Inflammatory macrophage treated with lipopolysaccharide for 1 hour (primary cell): ENCODE measurements around the gene ERMN.
A peak's percentile ranks its signal among the peaks of the same experiment; 100 is the strongest.
"Not testable (repeated sequence)": the region's sequence is repeated elsewhere in the genome, so short reads cannot be mapped to it uniquely, and the experiment has no call there.

Experiments used
- DNase-seq, 2 donors: peaks; one replicate each; pipeline ENCODE4 v3.0.0-alpha.2; 2020 to 2022

Gene ERMN, protein sequence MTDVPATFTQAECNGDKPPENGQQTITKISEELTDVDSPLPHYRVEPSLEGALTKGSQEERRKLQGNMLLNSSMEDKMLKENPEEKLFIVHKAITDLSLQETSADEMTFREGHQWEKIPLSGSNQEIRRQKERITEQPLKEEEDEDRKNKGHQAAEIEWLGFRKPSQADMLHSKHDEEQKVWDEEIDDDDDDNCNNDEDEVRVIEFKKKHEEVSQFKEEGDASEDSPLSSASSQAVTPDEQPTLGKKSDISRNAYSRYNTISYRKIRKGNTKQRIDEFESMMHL

DNA sequence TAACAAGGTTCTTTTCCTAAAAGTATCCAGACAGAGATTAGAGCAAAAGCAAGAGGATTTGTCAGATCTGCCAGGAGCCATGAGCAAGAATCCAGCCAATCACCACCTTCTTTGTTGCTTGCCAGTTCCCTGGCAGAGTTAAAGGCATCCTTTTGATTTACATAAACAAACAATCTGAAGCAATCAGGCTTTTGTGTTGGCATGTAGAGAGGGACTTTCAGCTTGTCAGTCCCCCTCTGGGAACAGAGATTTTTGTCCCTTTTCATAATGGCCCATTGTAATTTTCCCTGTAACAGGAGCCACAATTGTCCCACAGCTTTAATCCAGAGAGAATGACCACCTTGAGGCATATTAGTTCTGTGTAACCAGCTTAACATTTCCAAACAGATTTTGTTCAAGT, at the start of gene ERMN:
Gene ERMN (minus strand): TSS at position 39 of the 400 bp plus-strand sequence. CDS start 182 bp downstream, outside the sequence.
- DNase-seq = no peak

DNA sequence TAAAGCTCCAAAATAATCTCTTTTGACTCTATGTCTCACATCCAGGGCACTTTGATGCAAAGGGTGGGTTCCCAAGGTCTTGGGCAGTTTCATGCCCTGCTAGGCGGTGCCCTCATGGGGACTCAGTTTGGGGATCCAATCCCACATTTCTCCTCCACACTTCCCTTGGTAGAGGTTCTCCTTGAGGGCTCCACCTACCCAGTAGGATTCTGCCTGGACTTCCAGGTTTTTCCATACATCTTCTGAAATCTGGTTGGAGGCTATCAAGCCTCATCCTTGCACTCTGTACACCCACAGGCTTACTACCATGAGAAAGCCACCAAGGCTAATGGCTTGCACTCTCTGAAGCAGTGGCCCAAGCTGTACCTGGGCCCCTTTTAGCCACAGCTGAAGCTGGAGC, 49.8 kb upstream of the ERMN start:
- DNase-seq = no peak

DNA sequence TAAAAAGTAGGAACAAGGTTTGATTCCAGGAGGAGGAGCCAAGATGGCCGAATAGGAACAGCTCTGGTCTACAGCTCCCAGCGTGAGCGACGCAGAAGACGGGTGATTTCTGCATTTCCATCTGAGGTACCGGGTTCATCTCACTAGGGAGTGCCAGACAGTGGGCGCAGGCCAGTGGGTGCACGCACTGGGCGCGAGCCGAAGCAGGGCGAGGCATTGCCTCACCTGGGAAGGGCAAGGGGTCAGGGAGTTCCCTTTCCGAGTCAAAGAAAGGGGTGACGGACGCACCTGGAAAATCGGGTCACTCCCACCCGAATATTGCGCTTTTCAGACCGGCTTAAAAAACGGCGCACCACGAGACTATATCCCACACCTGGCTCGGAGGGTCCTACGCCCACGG, 42.9 kb upstream of the ERMN start:
- not testable (repeated sequence) for DNase-seq

DNA sequence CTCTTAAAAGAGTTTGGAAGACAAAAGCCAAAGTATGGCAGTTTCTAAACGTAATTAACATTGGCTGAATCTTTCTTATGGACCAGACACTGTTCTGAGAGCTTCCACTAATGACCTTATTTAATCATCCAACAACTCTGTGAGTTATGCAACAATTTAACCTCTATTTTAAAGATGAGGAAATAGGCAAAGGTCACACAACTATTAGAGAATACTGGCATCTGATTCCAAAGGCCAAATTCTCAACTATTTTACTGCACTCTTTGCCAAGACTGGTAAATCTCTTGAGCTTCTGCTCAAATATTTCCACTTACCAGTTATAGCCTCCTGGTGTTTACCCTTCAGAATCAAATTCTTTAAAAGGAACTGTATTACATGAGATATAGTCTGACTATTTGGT, 42.1 kb upstream of the ERMN start:
- no peak for DNase-seq

DNA sequence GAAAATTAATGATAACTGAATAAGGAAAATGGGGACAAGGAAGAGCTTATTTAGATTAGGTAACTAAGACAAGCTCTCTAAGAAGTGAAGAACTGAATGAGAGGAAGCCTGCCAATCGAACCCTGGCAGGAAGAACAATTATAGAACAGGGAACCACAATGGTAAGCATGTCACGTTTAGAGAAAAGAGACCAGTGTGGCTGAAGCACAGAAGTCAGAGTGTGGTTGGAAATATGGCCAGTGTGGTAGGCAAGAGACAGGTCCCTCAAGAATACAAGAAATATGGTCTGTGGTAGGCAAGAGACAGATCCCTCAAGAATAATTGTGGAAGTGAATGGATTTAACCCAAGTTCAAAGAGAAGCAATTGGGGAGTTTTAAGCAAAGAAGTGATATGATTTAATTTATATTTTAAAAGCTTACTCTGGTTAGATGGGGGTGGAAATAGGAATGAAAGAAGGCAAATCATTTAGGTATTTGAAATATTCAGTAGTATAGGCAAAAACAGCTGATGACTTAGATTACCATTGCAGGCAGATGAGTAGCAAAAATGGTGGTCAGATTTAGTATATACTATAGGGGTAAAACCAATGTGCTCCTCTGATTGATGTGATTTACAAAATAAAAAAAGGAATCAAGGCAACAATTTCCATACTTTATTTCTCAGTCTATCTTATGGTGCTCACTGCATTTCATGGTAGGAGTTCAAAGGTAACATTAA, 38.8 kb upstream of the ERMN start:
- DNase-seq = no peak

DNA sequence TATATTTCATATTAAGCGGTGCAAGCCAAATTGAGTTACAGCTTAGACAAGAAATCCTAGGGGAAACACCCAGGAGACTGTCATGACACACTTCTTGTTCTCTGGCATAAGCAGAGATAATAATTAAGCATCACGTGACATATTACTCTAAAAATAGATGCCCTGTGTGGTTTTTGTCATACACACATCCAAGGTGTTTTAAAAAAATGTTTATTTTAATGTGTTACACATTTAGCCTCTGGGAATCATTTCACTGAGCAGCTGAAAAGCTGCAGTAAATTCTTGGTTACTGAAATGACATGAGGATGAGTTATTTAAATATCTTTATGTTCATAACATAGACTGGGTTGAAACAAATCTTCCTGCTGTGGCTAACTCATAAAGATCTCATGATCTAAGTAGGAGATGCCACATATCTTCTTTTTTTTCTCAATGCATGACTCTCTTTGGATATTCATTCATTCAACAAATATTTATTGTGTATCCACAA, 38.0 kb upstream of the ERMN start:
- no peak for DNase-seq

DNA sequence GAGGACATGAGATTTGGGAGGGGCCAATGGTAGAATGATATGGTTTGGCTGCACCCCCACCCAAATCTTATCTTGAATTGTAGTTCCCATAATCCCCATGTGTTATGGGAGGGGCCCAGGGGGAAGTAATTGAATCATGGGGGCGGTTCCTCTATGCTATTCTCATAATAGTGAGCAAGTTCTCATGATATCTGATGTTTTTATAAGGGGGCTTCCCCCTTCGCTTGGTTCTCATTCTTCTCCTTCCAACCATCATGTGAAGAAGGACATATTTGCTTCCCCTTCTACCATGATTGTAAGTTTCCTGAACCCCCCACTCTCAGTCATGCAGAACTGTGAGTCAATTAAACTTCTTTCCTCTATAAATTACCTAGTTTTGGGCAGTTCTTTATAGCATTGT, 37.0 kb upstream of the ERMN start:
- no peak for DNase-seq

DNA sequence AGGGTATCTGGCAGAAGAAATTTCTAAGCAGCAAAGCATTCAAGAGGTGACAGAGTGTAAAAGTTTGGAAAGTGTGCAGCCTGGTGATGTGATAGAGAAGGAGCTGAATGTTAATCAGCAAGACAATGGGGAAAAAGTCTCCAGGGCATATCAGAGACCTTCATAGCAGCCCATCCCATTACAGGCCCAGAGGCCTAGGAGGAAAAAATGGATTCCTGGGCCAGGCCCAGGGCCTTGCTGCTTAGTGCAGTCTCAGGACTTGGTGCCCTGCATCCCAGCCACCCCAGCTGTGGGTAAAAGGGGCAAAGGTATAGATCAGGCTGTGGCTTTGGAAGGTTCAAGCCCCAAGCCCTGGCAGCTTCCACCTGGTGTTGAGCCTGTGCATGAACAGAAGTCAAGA, 35.9 kb upstream of the ERMN start:
- no peak for DNase-seq

DNA sequence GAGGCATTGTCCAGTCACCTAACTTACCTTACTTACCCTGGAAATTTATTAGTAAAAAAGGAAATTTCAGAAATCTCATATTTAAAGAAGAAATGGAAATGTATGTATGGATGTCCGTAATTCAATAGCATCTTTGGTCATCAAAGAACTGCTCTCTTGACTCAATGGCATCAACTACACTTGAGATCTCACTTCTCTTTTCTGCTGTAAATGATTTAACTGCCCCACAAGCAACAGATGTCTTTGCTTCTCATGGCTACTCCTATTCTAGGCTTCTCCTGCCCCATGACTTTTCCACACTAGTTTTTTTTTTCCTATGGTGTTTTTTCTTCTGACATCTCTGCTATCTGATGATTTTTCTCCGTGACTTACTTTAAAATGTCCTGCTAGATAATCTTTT, 34.0 kb upstream of the ERMN start:
- DNase-seq = no peak

DNA sequence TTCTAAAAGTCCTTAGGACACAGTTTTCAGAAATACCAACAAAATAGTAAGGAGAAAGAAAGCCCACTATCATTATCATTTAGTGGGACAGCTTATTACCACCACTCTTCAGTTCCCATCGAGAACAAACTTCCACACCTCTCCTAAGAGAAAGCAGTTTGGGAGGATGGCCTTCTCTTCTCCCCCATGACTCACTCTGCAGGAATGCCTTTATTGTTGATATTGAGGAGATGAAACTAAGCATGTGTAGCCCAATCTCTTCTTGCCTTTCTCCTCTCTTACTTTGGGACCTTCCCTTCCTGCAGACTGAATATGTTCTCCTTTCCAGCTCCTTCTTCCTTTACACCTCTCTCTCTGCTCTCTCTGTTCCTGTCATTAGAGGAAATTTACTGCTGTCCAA, 30.0 kb upstream of the ERMN start:
- no peak for DNase-seq

DNA sequence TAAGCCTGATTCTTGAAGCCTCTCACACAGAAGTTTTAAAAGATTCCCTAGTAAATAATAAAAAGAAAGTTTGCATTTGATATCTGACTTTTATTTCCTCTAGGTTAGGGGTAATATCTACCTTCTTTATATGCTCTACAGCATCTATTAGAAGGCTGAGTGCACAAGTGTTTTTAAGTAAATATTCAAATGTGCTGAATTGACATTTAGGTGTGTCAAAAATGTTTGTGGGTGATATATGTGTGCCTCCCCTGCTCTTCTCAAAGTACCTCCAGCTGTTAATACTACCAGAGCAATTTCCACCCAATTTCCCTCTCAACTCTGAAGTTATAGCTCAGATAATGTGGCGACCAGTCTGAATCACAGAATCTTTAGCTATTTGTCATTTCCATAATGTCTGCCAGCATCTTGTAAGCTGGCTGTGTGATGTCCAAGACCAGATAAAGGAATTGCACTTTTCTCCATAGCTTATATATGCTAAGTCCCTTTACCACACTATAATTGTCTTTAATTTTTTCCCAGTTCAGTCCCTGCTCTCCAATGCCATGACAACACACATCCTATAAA, 24.4 kb upstream of the ERMN start:
- DNase-seq = no peak

DNA sequence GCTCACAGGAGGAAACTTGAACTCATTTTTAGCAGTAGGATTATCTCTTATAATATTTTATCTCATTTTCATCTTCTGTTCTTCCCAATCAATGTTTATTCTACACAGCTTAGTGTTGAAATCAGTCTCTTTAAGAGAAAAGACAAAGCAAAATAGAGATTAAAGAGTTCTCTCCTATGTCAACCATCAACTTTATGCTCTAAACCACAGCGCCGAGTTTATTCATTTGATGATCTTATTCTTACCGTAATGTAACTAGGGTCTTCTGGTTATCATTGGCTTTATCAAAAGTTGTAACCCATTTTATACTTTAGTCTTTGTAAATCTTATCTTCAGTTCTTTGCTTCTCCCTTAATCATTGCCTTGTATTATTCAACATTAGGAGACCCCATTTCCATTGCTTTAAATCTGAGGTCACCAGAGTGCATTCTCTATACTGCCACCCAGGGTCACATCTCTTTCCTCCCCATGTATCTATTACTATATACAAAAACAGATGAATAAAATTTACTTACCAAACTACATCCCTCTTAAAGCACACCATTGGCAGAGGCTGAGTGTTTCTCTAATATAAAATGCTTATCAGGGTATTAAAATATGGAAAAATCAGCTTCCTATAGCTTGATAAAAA, 22.8 kb upstream of the ERMN start:
- DNase-seq = no peak

DNA sequence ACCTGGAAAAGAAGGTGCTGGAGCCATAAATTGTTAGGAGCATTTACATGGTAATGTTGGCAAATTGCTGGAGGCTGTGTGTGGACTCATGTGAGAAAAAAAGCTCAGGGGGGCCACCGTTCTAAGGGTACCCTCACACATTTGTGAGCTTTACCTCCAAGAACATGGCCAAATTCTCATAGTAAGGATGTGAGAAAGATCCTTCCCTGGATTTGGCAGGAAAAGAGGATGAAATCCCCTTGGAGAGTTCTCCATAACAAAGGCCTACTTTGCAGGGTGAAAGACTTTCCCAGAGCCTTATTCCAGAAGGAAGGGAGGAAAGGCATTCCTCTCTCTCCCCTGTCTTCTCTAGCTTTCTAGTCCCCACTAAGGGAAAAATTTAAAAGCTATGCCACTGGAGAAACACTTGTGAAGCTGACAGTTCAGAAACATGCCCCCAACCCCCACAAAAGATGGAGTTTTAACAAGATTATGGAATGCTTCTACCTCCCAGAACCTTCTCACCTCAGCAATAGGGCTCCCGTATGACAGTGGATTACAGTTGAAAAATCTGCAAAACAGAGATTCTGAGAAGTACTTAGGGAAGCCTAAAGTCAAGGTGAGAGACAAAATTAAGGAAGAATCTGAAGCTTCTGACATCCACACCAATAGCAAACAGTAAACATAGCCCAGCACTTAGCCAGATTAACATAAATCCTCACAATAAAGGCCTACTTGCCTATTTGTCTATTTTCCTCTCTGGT, 20.2 kb upstream of the ERMN start:
- DNase-seq = no peak

DNA sequence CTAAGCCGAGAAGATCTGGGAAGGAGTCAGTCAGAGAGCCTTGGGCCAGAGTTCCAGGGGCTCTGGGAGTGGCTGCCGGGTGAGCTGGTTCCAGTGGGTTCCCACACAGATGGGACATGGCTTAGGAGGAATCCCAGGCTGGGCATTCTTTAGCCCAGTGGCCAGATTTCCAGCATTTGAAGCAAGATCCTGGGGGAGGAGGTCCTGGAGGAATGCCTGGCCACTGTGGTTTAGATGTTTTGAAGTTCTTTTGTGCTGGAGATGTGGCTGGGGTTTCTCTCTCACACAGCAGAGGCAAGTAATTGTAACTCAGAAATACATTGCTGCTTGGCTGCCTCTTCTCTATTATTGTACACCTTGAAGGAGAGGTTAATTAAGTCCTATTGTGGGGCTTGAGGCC, 15.8 kb upstream of the ERMN start:
- DNase-seq = not testable (repeated sequence)

DNA sequence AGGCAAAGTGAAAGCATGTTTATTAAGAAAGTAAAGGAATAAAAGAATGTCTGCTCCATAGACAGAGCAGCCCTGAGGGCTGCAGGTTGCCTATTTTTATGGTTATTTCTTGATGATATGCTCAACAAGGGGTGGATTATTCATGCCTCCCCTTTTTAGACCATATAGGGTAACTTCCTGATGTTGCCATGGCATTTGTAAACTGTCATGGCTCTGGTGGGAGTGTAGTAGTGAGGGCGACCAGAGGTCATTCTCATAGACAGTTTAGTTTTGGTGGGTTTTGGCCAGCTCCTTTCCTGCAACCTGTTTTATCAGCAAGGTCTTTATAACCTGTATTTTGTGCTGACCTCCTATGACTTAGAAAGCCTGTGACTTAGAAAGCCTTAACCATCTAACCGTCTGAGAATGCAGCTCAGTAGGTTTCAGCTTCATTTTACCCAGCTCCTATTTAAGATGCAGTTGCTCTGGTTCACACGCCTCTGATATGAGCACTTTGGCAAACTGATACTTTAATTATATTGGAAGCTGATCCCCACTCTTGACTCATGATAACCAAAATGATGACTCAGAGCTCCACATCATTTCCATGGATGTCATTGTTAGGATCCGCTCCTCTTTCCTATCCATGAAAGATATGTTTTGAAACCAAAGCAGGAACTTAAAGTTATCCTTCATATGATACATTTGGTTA, 14.5 kb upstream of the ERMN start:
- DNase-seq = no peak

DNA sequence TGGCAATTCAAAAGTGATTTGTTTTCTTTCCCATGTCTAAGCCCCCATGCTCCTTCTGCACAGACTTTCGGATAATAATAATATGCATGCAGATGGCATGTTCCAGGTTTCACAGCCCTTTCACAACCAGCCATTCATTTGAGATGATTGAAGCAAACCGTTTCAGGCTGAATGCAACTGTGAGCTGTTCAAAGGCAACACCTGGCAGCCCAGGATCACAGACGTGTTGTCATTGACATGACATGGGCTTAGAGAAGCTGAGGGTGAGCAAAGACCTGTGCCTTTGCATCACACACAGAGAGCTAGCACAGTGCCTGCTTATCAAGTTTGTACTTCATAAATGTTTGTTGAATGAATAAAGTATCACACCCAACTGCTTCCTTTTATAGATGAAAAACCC, 12.4 kb upstream of the ERMN start:
- DNase-seq = no peak

DNA sequence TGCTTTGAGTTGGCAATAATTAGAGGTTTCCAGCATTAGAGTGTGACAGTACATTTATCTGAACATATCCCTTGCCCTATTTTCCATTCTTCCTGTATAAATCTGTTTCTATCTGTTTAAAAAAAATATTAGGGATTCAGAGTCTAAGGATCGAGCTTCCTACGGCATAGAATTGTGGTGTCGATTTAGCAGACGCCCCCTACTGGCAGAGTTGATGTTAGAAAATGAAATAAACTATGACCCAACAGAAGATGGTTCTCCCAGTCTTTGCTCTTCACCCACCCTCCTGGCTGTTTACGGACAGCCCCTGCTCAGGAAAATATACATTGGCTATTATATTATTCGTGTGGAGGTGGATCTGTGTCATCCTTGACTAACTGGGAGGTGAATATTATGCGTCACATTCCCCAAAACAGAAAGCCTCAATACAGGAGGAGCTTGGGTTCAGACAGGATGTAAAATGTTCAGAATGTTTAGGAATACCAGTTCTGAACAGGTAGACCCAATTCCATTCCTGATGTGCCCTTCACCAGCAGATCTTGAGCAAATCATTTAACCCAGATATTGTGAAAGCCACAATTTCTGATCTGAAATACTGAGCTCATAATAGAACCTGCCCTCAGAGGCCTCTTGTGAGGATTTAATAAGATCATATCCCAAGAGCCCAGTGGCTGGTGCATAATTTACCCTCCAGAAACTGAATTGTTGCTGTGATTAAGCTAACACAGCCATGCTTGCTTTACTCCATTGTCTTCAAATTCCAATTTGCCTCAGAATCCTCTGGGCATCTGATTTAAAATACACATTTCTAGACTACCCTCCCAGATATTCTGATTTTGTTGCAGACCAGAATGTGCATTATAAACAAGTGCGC, 10.8 kb upstream of the ERMN start:
- peak; percentile 39 to 83 for DNase-seq

DNA sequence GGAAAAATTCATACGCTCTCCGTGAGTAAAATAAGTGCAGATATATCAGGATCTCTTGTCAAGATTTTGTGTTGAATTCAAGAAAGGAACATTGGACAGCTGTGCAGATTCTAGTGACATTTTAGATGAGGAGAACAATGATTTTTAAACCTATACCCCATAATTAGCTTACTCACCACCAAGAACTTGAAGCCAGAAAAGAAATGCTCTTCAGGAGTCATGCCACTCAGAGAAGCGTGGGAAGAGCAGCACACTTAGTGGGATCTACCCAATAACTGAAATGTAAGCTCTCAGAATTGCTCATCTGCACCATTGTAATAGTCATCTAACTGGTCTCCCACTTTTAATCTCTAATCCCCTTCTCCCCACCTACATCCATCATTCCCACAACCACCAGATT, 9.2 kb upstream of the ERMN start:
- DNase-seq = no peak

DNA sequence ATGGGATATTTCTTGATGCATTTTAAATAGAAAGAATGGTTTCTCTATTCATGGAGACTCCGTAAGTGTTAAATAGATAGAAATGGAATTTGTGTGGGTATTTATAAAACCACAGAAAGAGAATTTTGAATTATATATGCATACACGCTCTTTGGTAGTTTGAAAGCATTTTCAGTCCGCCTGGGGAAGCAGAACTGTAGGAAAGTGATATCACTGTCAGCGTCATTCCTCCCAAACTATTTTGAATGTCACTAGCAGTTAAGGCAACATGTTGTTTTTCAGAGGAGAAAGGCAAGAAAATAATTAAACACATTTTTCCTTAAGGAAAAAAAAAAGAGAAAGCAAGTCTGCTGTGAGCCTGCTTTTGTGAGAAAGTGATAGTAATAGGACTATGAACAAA, 8.7 kb upstream of the ERMN start:
- no peak for DNase-seq

DNA sequence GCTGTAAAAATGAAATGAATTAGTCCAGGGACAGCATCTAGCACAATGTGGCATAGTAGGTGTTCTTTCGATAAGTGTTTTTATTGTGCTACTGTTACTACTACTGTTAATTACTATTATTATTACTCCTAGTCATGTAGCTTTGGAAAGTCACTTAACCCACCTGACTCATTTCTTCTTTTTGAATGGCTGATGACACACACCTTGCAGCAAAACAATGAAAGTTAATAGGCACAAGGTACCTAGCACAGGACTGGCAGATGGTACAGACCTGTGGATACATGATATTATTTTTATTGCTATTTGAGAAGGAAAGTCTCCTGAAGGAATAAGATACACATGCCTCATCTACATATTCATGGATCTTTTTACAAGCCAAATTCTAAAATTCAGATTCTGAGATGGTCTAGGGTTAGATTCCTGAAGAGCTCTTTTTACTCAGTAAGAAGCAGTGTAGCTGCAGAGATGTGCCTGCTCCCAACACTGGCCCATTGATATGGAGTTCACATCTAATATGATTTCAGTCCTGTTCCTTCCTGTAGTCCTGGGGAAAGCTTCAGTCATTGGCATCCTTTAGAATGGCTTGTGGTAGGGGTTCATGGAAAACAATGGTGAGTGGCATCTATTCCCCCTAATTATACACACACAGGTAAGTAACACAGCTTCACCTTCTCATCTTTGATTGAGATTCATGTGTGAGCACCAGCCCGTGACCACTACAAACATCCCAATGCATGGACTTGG, 7.9 kb upstream of the ERMN start:
- no peak for DNase-seq

DNA sequence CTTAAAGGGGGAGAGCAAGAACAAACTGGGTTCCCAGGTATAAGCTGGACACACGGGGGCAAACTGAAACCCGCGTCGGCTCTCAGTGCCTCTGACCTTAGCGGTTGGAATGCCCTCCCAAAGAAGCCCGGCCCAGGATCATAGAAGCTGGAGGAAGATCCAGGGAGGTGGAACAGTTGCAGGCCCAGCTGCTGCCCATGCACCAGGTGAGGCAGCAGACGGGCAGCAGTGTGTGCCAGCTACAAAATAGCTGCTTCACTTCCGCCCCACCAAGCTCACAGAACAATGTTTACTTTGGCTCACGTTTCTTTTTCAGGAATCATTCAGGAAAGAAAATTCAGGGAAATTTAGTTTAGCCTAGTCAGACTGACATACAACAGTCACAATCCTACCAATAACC, 3.9 kb upstream of the ERMN start:
- DNase-seq = no peak
